Esophagus muscularis mucosa (tissue), 4 donors: ENCODE measurements around the gene MAMDC4.
"Not testable (repeated sequence)": the region's sequence is repeated elsewhere in the genome, so short reads cannot be mapped to it uniquely, and the experiment has no call there.

Experiments used
- CTCF ChIP-seq, 3 experiments: fragments of 200-600 bp in 2 of 3; fragments of 450-650 bp in 1 of 3; sonication (generic) in 2 of 3; IDR thresholded peaks; one replicate each; pipeline ENCODE4 v1.5.1; 2017 to 2019; ENCODE audit warnings: antibody characterized with exemption in 3 of 3, mild to moderate bottlenecking in 2 of 3, moderate library complexity in 1 of 3
- EP300 ChIP-seq: sonication (generic); formaldehyde crosslinking; IDR thresholded peaks from one replicate; pipeline ENCODE4 v1.6.1; 2017; ENCODE audit warnings: antibody characterized with exemption
- POLR2A ChIP-seq: fragments of 450-650 bp; IDR thresholded peaks from one replicate; pipeline ENCODE4 v1.6.1; 2017; ENCODE audit warnings: antibody characterized with exemption, moderate library complexity, mild to moderate bottlenecking, low read depth

GRCh38 chr9:136866898-136867421, 14.8 kb downstream of the MAMDC4 start:
- TF ChIP-seq CTCF (IDR thresholded peaks at IDR 0.05); EP300; POLR2A: not testable (repeated sequence)
